HG02884 (cell line): ENCODE data around the gene TMEM183A.

Experiments
- ATAC-seq: cut with Tn5 transposase; IDR thresholded peaks from one replicate; pipeline ENCODE4 v1.9.1; 2021; ENCODE audit warnings: mild to moderate bottlenecking, moderate library complexity; ENCODE audit not compliant: unreplicated experiment

The TMEM183A gene

GRCh38 chr1:203028784-203029553, 21.8 kb downstream of the TMEM183A start:
- no peak for ATAC-seq

- no peak for ATAC-seq
Observed at GRCh38 chr1:203031467-203031866, 24.3 kb downstream of the TMEM183A start.

GRCh38 chr1:203033287-203033686, 26.1 kb downstream of the TMEM183A start:
- no peak for ATAC-seq

- ATAC-seq: no peak
Observed at GRCh38 chr1:203033917-203034316, 26.7 kb downstream of the TMEM183A start.

- ATAC-seq: no peak
Observed at GRCh38 chr1:203034422-203035110, 27.4 kb downstream of the TMEM183A start.

GRCh38 chr1:203035111-203036000, 28.2 kb downstream of the TMEM183A start:
- ATAC-seq: no peak

GRCh38 chr1:203036135-203036534, 29.0 kb downstream of the TMEM183A start:
- no peak for ATAC-seq

- no peak for ATAC-seq
Observed at GRCh38 chr1:203036537-203036936, 29.4 kb downstream of the TMEM183A start.

- no peak for ATAC-seq
Observed at GRCh38 chr1:203037509-203038190, 30.5 kb downstream of the TMEM183A start.

- no peak for ATAC-seq
Observed at GRCh38 chr1:203038217-203038741, 31.1 kb downstream of the TMEM183A start.

GRCh38 chr1:203038891-203039608, 31.9 kb downstream of the TMEM183A start:
- no peak for ATAC-seq

- no peak for ATAC-seq
Observed at GRCh38 chr1:203039609-203040512, 32.7 kb downstream of the TMEM183A start.

GRCh38 chr1:203040513-203041275, 33.5 kb downstream of the TMEM183A start:
- ATAC-seq: no peak

GRCh38 chr1:203041351-203041932, 34.3 kb downstream of the TMEM183A start:
- no peak for ATAC-seq

GRCh38 chr1:203043830-203044545, 36.8 kb downstream of the TMEM183A start:
- ATAC-seq: no peak

- no peak for ATAC-seq
Observed at GRCh38 chr1:203044546-203045250, 37.5 kb downstream of the TMEM183A start.
